Measurements from ENCODE around the gene ZNF850. TPM values are rescaled to one million over a fixed set of nuclear protein-coding genes. Genes with fewer than 3 reads are reported as not detected.
"Not testable (repeated sequence)": the region's sequence is repeated elsewhere in the genome, so short reads cannot be mapped to it uniquely, and the experiment has no call there.

The ZNF850 gene
- total and polyA plus RNA-seq, 9 of the 15 experiments (the other 6 are each of a cell fraction or from before 2014, with no cell fraction given): 1.2 to 13.0 (median 5.9) TPM

DNA sequence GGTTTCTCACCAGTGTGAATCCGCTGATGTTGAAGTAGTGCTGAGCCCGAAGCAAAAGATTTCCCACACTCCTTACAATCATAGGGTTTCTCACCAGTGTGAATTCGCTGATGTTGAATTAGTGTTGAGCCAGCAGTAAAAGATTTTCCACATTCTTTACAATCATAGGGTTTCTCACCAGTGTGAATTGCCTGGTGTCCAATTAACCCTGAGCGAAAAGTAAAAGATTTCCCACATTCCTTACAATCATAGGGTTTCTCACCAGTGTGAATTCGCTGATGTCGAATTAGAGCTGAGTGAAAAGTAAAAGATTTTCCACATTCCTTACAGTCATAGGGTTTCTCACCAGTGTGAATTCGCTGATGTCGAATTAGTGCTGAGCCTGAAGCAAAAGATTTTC is 23.0 kb downstream of the ZNF850 start:
- intact Hi-C loops (cut with micrococcal nuclease); H3K27ac ChIP-seq (ENCODE audit: extremely low read depth, low read depth, low read length); H3K79me2 ChIP-seq (ENCODE audit: control insufficient read depth, insufficient read depth, low read length); CTCF ChIA-PET (ENCODE audit: low intra/inter-chr PET ratio); FAIRE-seq; H3K4me3 ChIP-seq; H3K27me3 ChIP-seq (ENCODE audit: control insufficient read depth in 2 of 2, insufficient read depth in 2 of 2, low read length in 2 of 2); DNase-seq (ENCODE audit: extremely low read depth in 1 of 4, low spot score in 3 of 4); H3K4me2 ChIP-seq (ENCODE audit: insufficient read depth, low read length); H2AFZ ChIP-seq (ENCODE audit: low read depth, low read length); H3K9ac ChIP-seq (ENCODE audit: insufficient read depth in 1 of 2, low read depth in 2 of 2, low read length in 2 of 2); POLR2A ChIA-PET; H3K9me1 ChIP-seq (ENCODE audit: control insufficient read depth, insufficient read depth, low read length); ATAC-seq; H3K4me1 ChIP-seq (replicated peaks in 1 of 2; ENCODE audit: control insufficient read depth in 2 of 2, insufficient read depth in 2 of 2, low read length in 2 of 2); in situ Hi-C loops (cut with MboI); BruUV-seq (replicated peaks); H4K20me1 ChIP-seq (replicated peaks; ENCODE audit: control insufficient read depth, insufficient read depth, low read length): not testable (repeated sequence)
- Histone ChIP-seq H3K9me3 (replicated peaks; ENCODE audit: control insufficient read depth, insufficient read depth, low read depth, low read length) (peaks cover 53% of the 10 kb centered on the region), H3K36me3 (ENCODE audit: control insufficient read depth, insufficient read depth, low read length) (peaks cover 79% of the 10 kb centered on the region)
- TF ChIP-seq ZNF75A (CRISPR knock-in tag; IDR thresholded peaks at IDR 0.05) (peak; percentile 61), CBX1 (IDR thresholded peaks at IDR 0.05; ENCODE audit: low read depth) (peak; percentile 23; the same call in 1 of the 2 replicates)
- WGBS (ENCODE audit: insufficient coverage, low coverage, missing lambda C conversion rate): 75% methylated on average over 8 of the region's 8 CpGs

DNA sequence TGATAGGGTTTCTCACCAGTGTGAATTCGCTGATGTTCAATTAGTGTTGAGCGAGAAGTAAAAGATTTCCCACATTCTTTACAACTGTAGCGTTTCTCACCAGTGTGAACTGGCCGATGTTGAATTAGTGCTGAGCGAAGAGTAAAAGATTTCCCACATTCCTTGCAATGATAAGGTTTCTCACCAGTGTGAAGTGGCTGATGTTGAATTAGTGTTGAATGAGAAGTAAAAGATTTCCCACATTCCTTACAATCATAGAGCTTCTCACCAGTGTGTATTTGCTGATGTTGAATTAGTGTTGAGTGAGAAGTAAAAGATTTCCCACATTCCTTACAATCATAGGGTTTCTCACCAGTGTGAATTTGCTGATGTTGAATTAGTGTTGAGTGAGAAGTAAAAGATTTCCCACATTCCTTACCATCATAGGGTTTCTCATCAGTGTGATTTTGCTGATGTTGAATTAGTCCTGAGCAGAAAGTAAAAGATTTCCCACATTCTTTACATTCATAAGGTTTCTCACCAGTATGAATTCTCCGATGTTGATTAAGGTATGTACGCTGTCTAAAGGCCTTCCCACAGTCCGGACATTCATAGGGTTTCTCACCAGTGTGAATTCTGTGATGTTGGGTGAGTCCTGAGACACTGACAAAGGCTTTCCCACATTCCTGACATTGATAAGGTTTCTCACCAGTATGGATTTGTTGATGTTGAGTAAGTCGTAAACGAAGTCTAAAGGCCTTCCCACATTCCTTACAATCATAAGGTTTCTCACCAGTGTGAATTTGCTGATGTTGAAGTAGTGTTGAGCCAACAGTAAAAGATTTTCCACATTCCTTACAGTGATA is 24.0 kb downstream of the ZNF850 start:
- no peak overlapping the region for H3K9ac ChIP-seq (ENCODE audit: insufficient read depth in 1 of 2, low read depth in 2 of 2, low read length in 2 of 2)
- peaks cover 56% of the 10 kb centered on the region for H3K9me3 ChIP-seq (replicated peaks; ENCODE audit: control insufficient read depth, insufficient read depth, low read depth, low read length)
- H3K4me2 ChIP-seq (ENCODE audit: insufficient read depth, low read length): no peak overlapping the region
- no peaks in the 10 kb centered on the region for H3K4me1 ChIP-seq (replicated peaks in 1 of 2; ENCODE audit: control insufficient read depth in 2 of 2, insufficient read depth in 2 of 2, low read length in 2 of 2)
- peaks cover 71% of the 10 kb centered on the region for H3K36me3 ChIP-seq (ENCODE audit: control insufficient read depth, insufficient read depth, low read length)
- intact Hi-C loops (cut with micrococcal nuclease) (no loop called here), in situ Hi-C loops (cut with MboI) (no loop called here)
- no peak overlapping the region for H2AFZ ChIP-seq (ENCODE audit: low read depth, low read length)
- TF ChIP-seq, protein P1, sequence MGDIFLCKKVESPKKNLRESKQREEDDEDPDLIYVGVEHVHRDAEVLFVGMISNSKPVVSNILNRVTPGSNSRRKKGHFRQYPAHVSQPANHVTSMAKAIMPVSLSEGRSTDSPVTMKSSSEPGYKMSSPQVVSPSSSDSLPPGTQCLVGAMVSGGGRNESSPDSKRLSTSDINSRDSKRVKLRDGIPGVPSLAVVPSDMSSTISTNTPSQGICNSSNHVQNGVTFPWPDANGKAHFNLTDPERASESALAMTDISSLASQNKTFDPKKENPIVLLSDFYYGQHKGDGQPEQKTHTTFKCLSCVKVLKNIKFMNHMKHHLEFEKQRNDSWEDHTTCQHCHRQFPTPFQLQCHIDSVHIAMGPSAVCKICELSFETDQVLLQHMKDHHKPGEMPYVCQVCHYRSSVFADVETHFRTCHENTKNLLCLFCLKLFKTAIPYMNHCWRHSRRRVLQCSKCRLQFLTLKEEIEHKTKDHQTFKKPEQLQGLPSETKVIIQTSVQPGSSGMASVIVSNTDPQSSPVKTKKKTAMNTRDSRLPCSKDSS (IDR thresholded peaks at IDR 0.05; ENCODE audit: low read depth, partially characterized antibody): peak; percentile 33
- TF ChIP-seq PYGO2 (tag; IDR thresholded peaks at IDR 0.05) (no peak), ZNF75A (CRISPR knock-in tag; IDR thresholded peaks at IDR 0.05) (peak; percentile 94), CBFA2T3 (IDR thresholded peaks at IDR 0.05) (no peak), HCFC1 (IDR thresholded peaks at IDR 0.05; ENCODE audit: low read depth, low read length) (no peak), ZNF436 (CRISPR knock-in tag; IDR thresholded peaks at IDR 0.05) (no peak)
- H3K79me2 ChIP-seq (ENCODE audit: control insufficient read depth, insufficient read depth, low read length): no peaks in the 10 kb centered on the region
- no peaks in the 10 kb centered on the region for H3K27me3 ChIP-seq (ENCODE audit: control insufficient read depth in 2 of 2, insufficient read depth in 2 of 2, low read length in 2 of 2)
- ATAC-seq (no peak), FAIRE-seq (no peak), DNase-seq (ENCODE audit: extremely low read depth in 1 of 4, low spot score in 3 of 4) (no peak)
- H4K20me1 ChIP-seq (replicated peaks; ENCODE audit: control insufficient read depth, insufficient read depth, low read length): no peaks in the 10 kb centered on the region
- no peaks in the 10 kb centered on the region for H3K9me1 ChIP-seq (ENCODE audit: control insufficient read depth, insufficient read depth, low read length)
- BruUV-seq (replicated peaks): no TSS peak
- WGBS (ENCODE audit: insufficient coverage, low coverage, missing lambda C conversion rate): 75% methylated on average over 10 of the region's 10 CpGs
- no peak overlapping the region for H3K27ac ChIP-seq (ENCODE audit: extremely low read depth, low read depth, low read length)
- ChIA-PET CTCF (ENCODE audit: low intra/inter-chr PET ratio) (no interaction called here), POLR2A (no interaction called here)
- H3K4me3 ChIP-seq: no peak overlapping the region

Measured in K562 (cell line).